ENCODE measurements around the gene ABCA7. TPM values are rescaled to one million over a fixed set of nuclear protein-coding genes. Genes with fewer than 3 reads are reported as not detected.

ABCA7 gene
- total and polyA plus RNA-seq, 2 of the 13 experiments (the other 11 are each of a cell fraction or from before 2014, with no cell fraction given) = 4.4 to 32.4 TPM

- TF ChIP-seq ZNF687 (CRISPR knock-in tag; IDR thresholded peaks at IDR 0.05) (peak; percentile 82), MNT (IDR thresholded peaks at IDR 0.05) (peak; percentile 22; the same call in 1 of the 2 replicates), GPBP1L1 (CRISPR knock-in tag; IDR thresholded peaks at IDR 0.05) (no peak), ZNF10 (CRISPR knock-in tag; IDR thresholded peaks at IDR 0.05; ENCODE audit: borderline replicate concordance, low read depth) (no peak), MTF1 (CRISPR knock-in tag; IDR thresholded peaks at IDR 0.05) (no peak), BRF2 (CRISPR knock-in tag; IDR thresholded peaks at IDR 0.05) (no peak), CSRNP2 (CRISPR knock-in tag; conservative IDR thresholded peaks at IDR 0.05; ENCODE audit: low read depth) (no peak), ZNF30 (CRISPR knock-in tag; IDR thresholded peaks at IDR 0.05) (no peak), ZNF761 (CRISPR knock-in tag; conservative IDR thresholded peaks at IDR 0.05) (no peak), ZNF770 (CRISPR knock-in tag; IDR thresholded peaks at IDR 0.05) (no peak), RBAK (CRISPR knock-in tag; IDR thresholded peaks at IDR 0.05) (no peak), MBD4 (IDR thresholded peaks at IDR 0.05; ENCODE audit: borderline replicate concordance, low read length) (no peak), ZNF598 (CRISPR knock-in tag; IDR thresholded peaks at IDR 0.05; ENCODE audit: borderline replicate concordance) (no peak), ZNF251 (CRISPR knock-in tag; IDR thresholded peaks at IDR 0.05) (no peak)
These were observed 55.2 kb downstream of the ABCA7 start, which contains the start of gene POLR2E (continued) for GRCh38 chr19:1094978-1095701.

Data from HepG2 (cell line).